ENCODE data around the gene GRK4.

DNA sequence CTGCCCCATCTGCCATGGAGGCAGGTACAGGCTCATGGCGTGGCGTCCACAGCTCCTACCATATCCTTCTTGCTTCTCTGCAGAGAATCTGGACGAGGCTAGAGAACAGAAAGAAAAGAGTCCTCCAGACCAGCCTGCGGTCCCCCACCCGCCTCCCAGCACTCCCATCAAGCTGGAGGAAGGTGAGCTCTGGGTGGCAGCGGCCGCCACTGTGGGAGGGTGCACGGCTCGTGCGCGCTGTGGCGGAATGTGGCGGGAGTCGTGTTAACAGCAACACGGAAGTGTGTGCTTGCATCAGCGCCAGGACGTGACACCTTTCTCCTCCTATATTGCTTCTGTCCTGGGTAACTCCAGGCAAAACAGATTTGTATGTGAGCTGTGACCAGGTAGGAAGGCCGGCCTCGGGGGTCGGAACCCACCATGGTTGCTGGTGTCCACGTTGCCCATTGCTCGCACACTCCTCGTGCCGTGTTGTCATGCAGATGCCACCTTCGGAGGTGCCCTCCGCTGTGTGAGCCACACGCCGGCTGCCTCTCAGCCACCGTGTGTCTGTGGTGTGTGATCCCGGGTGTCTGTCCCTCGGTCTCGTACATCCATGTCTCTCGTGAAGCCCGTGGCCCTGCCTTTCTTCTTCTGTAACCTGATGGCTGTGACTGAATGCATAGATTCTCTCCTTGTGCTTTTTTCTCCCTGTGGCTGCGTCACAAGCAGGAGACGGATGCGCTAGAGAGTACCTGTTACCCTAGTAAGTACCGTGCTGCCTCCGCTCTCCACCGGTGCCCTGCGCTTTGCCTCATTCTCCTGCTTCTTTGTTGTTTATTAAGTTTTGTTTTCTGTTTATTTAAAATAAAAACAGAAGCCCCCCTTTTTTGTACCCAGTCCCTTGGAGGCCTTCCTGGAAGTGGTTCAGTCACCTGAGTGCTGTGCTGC lies 37.2 kb upstream of the GRK4 start:
- TF ChIP-seq EZH2 (IDR thresholded peaks at IDR 0.05; ENCODE audit: low read length, unreplicated experiment): no peak
- TF ChIP-seq, protein P1, sequence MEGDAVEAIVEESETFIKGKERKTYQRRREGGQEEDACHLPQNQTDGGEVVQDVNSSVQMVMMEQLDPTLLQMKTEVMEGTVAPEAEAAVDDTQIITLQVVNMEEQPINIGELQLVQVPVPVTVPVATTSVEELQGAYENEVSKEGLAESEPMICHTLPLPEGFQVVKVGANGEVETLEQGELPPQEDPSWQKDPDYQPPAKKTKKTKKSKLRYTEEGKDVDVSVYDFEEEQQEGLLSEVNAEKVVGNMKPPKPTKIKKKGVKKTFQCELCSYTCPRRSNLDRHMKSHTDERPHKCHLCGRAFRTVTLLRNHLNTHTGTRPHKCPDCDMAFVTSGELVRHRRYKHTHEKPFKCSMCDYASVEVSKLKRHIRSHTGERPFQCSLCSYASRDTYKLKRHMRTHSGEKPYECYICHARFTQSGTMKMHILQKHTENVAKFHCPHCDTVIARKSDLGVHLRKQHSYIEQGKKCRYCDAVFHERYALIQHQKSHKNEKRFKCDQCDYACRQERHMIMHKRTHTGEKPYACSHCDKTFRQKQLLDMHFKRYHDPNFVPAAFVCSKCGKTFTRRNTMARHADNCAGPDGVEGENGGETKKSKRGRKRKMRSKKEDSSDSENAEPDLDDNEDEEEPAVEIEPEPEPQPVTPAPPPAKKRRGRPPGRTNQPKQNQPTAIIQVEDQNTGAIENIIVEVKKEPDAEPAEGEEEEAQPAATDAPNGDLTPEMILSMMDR (conservative IDR thresholded peaks at IDR 0.05; ENCODE audit: low read depth, low read length): no peak

All from PC-3 (cell line).